RWPE2 (cell line): Measurements from ENCODE around the gene CA9.

Experiments
- ATAC-seq: fragments of 200-7000 bp; cut with Tn5 transposase; 3 replicates; pipeline ENCODE4 v1.9.1; 2021; ENCODE audit warnings: low read depth
- DNase-seq: peaks from one replicate; pipeline ENCODE4 v3.0.0-alpha.2; 2020; ENCODE audit warnings: low spot score
- H3K27ac ChIP-seq: fragments of 450-650 bp; 2 replicates; pipeline ENCODE4 v1.5.1; 2017; ENCODE audit warnings: mild to moderate bottlenecking; ENCODE audit not compliant: poor library complexity, severe bottlenecking
- H3K27me3 ChIP-seq: fragments of 250-450 bp; sonication (Bioruptor Pico); 2 replicates; pipeline ENCODE4 v1.5.1; 2021; ENCODE audit warnings: mild to moderate bottlenecking, moderate library complexity; ENCODE audit not compliant: insufficient read depth, poor library complexity, severe bottlenecking
- H3K36me3 ChIP-seq: fragments of 250-450 bp; sonication (Bioruptor Pico); 2 replicates; pipeline ENCODE4 v1.5.1; 2020; ENCODE audit warnings: low read depth, mild to moderate bottlenecking, moderate library complexity
- H3K4me1 ChIP-seq: fragments of 250-450 bp; sonication (Bioruptor Pico); 2 replicates; pipeline ENCODE4 v1.5.1; 2021; ENCODE audit warnings: mild to moderate bottlenecking, moderate library complexity; ENCODE audit not compliant: insufficient read depth, poor library complexity, severe bottlenecking
- H3K4me3 ChIP-seq: fragments of 250-450 bp; sonication (Bioruptor Pico); 2 replicates; pipeline ENCODE4 v1.5.1; 2021; ENCODE audit warnings: mild to moderate bottlenecking, moderate library complexity; ENCODE audit not compliant: severe bottlenecking
- H3K9me3 ChIP-seq: fragments of 250-450 bp; sonication (Bioruptor Pico); 2 replicates; pipeline ENCODE4 v1.5.1; 2021; ENCODE audit warnings: mild to moderate bottlenecking, moderate library complexity; ENCODE audit not compliant: severe bottlenecking
- TF ChIP-seq, protein P1 (sequence below): fragments of 450-650 bp; IDR thresholded peaks from one replicate; pipeline ENCODE4 v1.5.1; 2017; ENCODE audit warnings: mild to moderate bottlenecking, moderate library complexity; ENCODE audit not compliant: poor library complexity, severe bottlenecking

The CA9 gene

DNA sequence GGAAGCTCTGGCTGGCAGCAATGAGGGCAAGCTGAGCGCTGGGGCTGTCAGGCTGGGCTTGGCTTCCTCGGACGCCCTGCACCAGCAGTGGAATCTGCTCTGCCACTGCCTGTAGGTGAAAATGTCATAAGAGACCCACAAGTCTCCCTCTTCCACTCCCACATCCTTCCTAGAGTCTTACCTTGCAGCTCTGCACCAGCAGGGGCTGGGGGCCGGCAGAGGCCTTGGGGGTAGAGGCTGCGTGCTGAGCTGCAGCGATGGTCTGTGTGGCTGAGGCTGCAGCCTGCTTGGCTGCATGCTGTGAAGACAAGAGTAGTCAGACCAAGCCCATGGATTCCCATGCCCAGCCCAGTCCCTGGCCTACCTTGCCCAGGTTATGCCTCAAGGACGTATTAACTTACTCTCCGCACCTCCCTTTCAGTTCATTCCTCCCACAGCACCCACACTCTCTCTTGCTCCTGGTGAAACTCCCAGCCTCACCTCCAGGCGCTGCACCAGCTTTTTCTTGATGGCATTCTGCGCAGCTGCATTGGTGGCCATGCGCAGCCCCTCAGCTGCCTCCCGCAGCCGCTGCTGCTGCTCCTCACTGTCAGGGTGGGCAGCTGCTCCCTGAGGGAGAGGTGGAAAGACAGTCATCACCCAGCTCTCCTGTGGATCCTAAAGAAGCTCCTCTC is 41.0 kb downstream of the CA9 start:
- Histone ChIP-seq H3K27ac (no peak overlapping the region), H3K36me3 (peaks cover 89% of the 10 kb centered on the region), H3K4me1 (no peaks in the 10 kb centered on the region), H3K9me3 (no peaks in the 10 kb centered on the region), H3K27me3 (no peaks in the 10 kb centered on the region), H3K4me3 (no peak overlapping the region)
- DNase-seq (no peak), ATAC-seq (no peak)
- TF ChIP-seq, protein P1, sequence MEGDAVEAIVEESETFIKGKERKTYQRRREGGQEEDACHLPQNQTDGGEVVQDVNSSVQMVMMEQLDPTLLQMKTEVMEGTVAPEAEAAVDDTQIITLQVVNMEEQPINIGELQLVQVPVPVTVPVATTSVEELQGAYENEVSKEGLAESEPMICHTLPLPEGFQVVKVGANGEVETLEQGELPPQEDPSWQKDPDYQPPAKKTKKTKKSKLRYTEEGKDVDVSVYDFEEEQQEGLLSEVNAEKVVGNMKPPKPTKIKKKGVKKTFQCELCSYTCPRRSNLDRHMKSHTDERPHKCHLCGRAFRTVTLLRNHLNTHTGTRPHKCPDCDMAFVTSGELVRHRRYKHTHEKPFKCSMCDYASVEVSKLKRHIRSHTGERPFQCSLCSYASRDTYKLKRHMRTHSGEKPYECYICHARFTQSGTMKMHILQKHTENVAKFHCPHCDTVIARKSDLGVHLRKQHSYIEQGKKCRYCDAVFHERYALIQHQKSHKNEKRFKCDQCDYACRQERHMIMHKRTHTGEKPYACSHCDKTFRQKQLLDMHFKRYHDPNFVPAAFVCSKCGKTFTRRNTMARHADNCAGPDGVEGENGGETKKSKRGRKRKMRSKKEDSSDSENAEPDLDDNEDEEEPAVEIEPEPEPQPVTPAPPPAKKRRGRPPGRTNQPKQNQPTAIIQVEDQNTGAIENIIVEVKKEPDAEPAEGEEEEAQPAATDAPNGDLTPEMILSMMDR = no peak

- H3K27ac ChIP-seq = no peak overlapping the region
- DNase-seq (no peak), ATAC-seq (no peak)
- no peak overlapping the region for H3K4me3 ChIP-seq
- TF ChIP-seq, protein P1 = no peak
- H3K4me1 ChIP-seq = no peaks in the 10 kb centered on the region
- no peaks in the 10 kb centered on the region for H3K27me3 ChIP-seq
- peaks cover 93% of the 10 kb centered on the region for H3K36me3 ChIP-seq
- no peaks in the 10 kb centered on the region for H3K9me3 ChIP-seq
Measured at GRCh38 chr9:35716230-35716629, 42.5 kb downstream of the CA9 start.

DNA sequence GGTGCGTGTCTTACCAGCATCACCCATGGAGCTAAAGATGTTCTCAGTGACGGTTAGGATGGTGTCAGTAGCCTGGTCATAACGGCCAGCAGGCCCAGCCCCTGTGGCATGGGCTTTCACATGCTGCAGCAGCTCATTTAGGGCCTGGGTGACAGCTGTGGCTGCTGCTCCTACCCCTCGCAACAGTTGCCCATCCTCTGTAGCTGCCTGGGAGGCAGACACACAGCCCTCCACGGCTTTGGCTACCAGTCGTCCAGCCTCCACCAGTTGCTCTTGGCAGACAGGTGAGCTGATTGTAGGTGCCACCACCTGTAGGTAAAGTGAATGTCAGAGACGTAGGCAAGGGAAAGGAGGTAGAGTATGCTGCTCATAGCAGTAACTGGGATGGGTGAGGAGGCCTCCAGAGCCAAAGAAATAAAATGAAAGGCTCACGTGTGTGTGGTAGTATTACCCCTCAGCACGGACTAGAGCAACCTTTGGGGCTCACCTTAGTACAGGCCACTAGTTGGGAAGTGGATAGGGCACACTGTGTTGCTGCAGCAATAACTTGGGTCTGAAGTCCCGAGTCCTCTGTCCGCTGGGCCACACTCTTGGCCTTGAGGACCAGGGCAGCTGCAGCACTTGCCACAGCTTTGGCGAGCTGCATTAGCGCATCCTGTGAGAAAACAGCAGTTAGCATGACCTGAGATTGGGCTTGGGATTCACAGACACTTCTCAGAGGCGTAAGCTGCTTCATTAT is 43.6 kb downstream of the CA9 start:
- H3K9me3 ChIP-seq = no peaks in the 10 kb centered on the region
- peaks cover 93% of the 10 kb centered on the region for H3K36me3 ChIP-seq
- no peak for DNase-seq
- H3K27ac ChIP-seq = no peak overlapping the region
- H3K4me3 ChIP-seq = no peak overlapping the region
- ATAC-seq = no peak
- no peaks in the 10 kb centered on the region for H3K4me1 ChIP-seq
- no peaks in the 10 kb centered on the region for H3K27me3 ChIP-seq
- TF ChIP-seq, protein P1 = no peak

- no peak for DNase-seq
- Histone ChIP-seq H3K4me1 (no peaks in the 10 kb centered on the region), H3K36me3 (peaks cover 94% of the 10 kb centered on the region), H3K9me3 (no peaks in the 10 kb centered on the region), H3K4me3 (no peak overlapping the region), H3K27me3 (no peaks in the 10 kb centered on the region), H3K27ac (no peak overlapping the region)
- TF ChIP-seq, protein P1 = no peak
- ATAC-seq = peak; percentile 24; the same call in 1 of the 3 replicates
Measured at GRCh38 chr9:35718721-35719511, 45.2 kb downstream of the CA9 start.
